ENCODE results near the gene DCLRE1A.

The DCLRE1A gene

DNA sequence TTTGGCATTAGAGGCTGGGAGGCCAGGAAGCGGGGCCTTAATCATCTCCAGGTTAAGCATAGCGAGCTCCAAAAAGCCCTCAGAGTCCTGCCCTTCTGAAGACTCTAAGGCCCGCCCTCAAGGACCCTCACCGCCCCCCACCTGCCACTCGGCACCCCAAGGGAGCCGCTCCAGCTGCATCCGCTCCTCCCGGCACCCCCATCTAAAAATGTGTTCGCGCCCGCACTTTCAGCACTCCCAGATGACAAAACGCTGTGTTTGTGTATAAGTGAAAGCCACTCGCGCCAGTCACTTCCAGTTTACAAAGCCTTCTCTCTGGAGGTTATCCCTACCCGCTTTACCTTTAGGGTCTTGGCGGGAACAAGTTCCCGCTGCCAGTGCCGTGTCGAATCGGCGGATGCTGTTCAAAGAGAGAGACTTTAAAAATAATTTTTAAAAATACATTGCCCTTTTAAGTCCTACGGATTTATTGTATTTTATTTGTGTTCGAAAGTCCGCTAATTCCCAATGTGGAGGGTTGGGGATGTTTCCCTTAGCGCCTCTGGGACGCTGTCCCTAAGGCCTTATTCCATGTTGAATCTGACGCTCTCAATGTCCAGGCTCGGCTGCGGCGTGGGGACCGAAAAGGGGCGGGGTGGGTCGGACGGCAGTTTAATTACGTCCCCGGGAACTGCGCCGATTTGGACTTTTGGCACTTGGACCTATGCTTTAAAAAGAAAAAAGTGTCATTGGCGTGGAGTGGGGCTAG is at the start of gene DCLRE1A, which contains the start of gene NHLRC2:
Gene DCLRE1A, minus strand, starts transcription at position 70 of the 748 bp plus-strand sequence. CDS start 900 bp downstream, outside the sequence.
Gene NHLRC2, plus strand, starts transcription at position 649 of the 748 bp plus-strand sequence. CDS start 212 bp downstream, outside the sequence.
- DNase-seq = peak; percentile 79

DNA sequence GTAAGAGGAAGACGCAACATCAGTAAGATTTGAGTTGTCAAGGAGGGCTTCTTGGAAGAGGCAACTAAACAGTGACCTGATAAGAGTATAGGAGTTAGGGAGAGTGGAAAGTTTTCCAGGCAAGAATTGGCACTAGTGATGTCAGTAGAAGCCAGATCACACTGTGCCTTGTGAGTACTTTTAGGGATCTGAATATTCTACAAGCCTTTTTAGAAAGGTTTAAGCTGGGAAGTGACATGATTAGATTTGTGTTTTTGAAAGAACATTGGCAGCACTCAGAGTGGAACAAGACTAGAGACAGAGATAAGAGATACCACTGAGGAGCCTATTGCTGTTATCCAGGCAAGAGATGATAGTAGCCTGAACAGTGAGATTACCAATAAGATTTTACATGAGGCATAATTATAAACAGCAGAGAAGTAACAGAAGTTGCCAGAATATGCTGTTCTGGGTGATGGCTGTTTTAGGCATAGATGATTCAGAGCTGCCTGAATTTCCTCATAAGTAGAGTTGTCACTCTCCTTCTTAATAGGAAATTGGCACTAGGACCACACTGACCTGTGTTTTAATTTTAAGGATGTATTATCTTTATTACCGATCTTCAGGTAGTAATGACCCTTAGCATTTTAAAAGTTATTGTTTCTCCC is 46.2 kb upstream of the DCLRE1A start:
- DNase-seq = no peak

DNA sequence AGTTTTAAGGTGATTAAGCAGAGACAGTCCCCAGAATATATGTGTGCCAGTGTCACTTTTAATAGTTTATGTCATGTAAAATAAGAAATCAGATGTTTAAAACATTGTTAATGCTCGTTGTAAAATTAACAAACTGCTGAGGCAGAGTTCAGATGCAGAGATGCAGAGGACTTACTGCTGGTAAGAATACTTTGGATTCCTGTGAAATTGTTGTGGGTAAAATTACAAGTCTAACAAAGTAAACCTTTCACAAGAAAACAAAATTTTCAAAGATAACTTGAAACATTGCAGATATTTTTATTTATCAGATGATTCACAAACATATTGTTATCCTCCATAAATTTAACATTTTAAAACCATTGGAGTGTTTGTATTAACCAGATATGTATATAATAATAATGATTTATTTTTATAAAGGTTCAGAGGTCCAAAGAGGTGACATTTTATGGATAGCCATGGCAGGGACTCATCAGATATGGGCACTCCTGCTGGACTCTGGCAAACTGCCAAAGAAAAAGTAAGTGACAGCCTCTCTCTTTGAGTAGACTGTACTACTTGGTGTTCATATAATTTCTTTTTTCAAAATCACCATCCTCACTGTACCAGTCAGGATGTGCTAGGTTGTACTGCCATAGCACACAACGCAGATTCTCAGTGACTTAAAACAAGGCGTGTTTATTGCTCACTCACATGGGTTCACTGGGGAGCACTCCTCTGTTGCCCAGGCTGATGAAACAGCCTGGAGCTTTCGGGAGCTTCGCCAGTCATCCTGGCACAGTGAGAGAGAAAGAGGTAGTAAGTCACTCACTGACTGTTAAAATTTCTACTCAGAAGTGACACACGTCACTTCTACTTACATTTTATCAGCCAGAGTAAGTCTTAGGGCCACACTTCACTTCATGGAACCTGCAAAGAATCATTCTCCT is 44.1 kb upstream of the DCLRE1A start:
- DNase-seq = peak; percentile 38

DNA sequence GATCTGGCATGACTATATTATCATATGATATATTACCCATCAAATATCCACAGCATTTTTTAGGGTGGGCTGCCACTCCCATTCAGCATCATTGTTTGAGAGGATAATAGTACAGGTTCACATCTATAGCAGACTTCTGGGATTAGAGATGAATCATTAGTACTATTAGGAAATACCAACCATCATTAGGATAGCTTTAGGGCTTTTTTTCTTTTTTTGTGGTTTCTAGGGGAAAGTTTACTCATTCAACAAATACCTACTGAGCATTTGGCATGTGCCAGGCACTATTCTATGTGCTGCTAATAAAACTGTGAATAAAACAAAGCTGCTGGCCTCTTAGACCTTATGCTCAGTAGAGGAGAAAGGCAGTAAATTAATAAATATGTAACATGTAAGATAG is 41.1 kb upstream of the DCLRE1A start:
- no peak for DNase-seq

DNA sequence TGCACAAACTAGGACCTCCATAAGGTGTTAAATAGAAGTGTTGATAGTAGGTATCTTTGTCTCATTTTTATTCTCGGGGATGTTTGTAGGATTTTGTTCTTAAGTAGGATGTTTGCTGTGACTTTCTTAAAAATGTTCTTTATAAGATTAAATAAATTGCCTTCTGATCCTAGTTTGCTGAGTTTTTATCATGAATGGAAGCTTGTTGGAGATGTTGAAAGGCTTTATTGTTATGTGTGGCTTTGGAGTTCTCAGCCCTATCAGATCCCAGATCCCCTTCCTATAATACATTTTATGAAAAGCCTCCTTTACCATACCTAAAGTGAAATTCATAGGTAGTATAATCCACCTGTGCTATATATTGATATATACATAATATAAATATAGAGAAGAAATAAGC is 40.7 kb upstream of the DCLRE1A start:
- DNase-seq = peak; percentile 23

DNA sequence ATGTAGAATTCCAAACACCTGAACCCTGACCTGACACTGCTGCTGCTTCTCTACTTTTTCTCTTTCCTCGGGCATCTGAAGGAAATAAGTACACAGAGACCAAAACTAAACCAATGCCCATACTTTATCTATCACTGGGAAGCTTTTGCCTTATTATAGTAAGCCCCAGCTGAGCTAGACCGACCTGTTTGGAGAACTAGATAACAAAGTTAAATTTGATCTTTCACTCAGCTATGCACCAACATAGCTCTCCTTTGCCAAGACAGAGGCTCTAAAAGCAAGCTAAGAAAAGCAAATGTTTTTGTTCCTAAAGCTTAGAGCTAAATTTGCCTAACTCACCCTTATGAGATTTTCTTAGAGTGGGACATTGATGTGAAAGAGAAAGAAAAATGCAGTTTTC is 39.7 kb upstream of the DCLRE1A start:
- DNase-seq = no peak

DNA sequence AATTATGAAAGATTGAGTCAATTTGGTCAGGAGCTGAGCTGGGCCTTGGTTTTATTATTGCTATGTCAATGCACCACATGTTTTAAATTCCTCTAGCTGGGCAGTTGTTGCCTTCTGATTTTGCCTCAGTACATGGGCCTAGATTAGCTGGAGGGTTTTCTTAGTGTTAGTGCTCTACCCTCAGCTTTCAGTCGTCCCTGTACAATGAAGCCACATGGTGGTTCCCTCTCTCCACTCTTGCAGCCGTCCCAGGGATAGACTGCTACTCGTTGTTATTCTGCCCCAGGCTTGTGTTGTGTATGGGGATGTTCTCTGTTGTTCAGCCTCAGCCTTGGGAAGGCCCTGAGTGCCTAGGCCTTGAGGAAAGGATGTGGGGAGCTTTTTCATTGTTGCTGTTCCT is 37.6 kb upstream of the DCLRE1A start:
- peak; percentile 32 for DNase-seq

DNA sequence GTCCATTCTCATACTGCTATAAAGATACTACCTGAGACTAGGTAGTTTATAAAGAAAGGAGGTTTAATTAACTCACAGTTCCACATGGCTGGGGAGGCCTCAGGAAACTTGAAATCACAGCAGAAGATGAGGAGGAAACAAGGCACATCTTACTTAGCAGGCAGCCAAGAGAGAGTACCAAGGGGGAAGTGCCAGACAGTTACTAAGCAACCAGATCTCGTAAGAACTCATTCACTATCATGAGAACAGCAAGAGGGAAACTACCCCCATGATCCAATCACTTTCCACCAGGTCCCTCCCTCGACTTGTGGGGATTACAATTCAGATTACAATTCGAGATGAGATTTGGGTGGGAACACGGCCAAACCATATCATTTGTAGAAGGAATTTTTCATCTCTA is 36.9 kb upstream of the DCLRE1A start:
- no peak for DNase-seq

DNA sequence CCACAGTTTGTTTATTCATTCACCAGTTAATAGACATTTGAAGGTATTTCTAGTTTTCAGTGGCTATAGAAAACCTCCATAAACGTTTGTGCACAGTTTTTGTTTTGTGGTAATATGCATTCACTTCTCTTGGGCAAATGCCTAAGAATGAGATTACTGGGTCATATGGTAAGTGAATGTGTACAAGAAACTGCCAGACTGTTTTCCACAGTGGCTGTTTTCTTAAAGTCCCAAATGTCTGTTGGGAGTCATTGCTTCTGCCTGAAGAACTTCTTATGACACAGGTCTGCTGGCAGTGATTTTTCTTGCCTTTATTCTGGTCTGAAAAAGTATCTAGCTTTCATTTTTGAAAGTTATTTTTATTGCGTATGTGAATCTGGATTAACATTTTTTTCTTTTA is 36.0 kb upstream of the DCLRE1A start:
- DNase-seq = no peak

DNA sequence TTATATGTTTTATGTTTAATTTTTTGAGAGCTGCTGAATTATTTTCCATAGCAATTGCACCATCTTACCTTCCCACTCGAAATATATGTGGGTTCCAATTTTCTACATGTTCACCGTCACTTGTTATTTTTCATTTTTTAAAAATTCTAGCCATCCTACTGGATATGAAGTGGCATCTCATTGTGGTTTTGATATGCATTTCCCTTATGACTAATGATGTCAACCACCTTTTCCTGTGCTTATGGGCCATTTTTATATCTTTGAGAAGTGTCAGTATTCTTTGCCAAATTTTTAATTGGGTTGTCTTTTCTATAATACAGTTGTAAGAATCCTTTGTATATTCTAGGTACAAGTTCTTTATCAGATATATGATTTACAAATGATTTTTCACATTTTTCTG is 28.4 kb upstream of the DCLRE1A start:
- DNase-seq = no peak

DNA sequence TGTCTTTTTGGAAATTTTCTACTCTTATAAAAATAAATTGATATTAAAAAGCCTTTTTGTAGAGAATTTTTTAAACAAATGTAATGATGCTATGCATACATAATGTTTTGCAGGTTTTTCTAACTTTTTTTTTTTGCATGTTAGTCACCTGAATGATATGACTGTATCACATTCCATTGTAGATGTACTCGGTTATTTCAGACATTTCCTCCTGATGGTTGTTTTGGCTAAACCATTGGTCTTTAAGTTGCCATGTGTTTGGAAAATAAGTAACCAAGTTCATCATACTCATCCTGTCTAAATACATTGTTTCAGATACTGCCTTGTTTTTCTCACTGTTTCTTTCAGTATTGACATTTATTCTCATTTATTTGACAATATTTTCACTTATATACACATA is 26.4 kb upstream of the DCLRE1A start:
- no peak for DNase-seq

DNA sequence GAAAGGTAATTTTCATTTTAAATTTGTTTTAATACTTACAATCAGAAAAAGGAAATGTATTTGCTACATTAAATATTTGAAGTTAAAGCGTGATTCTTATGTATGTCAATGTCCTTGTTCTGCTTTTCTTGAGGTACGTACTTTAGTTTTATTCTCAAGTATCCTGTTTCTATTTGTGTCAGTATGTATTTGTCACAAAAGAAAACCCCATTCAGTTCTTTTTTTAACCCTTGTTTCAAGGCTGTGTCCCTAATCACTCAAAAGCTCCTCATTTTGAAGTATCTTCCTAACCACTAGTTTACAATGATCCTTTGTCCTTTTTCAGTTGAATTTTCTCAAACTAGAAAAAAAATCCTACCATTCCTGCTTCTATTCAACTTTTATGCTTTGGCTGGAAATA is 25.8 kb upstream of the DCLRE1A start:
- no peak for DNase-seq

DNA sequence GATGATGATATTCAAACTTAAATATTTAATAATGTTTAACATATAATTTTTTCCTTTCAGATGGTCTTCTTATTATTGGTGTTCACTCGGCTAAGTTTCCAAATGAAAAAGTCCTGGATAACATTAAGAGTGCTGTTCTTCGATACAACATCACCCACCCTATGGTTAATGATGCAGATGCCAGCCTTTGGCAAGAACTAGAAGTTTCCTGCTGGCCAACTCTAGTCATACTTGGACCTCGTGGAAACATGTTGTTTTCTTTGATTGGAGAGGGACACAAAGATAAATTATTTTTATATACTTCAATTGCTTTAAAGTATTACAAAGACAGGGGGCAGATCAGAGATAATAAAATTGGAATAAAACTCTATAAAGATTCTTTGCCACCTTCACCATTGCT is 22.6 kb upstream of the DCLRE1A start:
- DNase-seq = no peak

DNA sequence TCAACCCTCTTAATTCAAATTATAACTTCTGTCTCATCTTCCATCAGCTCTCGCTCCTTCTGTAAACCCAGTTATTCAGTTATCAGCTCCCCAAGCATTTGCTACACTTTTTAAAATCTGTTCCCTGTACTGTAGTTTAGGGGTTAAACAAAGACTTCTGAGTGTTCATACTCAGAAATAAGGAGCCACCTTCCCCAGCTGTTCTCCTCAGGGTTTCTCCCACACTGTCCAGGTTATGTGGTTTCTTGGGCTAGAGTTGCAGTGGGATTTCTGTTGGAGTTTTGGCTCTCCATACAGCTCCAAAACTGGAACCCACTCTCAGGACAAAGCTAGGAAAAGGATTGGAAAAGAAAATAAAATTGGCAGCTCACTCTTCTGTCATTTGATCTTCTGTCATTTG is 21.3 kb upstream of the DCLRE1A start:
- no peak for DNase-seq

DNA sequence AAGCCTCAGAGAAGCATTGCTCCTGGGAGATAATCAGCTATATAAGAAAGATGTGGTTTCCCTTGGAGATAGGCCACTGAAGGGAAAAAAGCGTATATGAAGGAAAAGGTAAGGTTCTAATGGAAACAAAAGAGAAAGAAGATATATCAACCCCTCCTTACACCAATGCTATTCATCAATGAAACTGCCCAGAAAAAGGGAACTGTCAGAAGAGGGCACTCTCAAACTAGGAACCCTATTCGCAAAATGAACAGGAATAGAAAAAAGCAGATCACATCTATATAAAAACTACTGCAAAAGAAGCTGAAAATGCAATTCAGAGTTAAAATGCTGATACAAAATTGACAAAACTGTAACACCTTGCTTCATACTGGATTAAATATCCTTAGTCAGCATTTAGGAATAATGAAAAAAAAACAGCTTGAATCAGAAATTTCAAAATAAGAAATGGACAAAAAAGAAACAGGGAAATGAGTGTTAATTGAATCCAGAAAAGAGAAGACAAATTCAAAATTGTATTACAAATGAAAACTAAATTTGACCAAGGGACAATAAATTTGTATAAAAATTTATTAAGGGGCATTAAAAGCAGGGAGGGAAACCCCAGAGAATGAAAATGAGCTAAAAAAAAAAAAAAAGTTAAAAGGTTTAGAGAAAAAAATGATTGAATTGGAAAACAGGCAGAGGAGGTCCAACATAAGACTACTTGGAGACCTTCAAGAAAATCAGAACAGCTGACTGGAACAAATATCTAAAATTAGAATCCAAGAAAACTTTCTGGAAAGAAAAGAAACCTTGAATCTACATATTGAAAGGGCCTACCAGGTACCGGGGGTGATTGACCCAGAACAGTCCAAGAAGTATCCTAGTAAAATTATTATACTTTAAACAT is 18.5 kb upstream of the DCLRE1A start:
- DNase-seq = no peak

DNA sequence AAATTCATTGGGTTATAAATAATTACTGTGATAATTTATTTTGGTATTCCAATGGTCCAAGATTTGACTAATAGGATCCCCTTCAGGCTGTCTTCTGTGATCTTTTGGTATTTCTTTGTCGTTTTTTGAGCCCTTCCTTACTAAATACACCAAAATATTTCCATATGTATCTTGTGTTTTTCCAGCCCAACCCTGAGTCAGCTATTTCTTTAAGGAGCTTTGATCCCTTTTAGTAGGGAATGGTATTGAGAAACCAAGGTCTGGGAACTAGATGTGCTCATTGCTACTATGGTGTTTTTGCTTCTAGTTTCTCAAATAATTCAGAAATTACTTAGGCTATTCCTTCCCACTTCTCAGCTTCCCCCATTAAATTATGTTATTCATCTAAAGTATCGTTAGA is 15.9 kb upstream of the DCLRE1A start:
- DNase-seq = no peak

DNA sequence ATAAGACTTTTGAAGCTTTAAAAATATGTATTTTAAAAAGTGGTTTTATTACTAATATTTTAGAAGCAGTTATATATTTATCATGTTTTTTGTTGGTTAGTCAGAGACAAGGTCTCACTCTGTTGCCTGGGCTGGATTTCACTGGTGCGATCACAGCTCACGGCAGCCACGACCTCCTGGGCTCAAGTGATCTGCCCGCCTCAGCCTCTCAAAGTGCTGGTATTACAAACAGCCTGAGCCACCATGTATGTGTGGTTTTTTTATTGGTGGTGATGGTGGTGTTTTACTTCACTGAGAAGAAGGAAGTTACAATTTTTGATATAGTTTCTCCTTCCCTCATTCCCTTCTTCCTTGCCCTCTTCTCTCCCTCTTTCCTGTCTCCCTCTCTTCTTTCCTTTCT is 14.0 kb upstream of the DCLRE1A start:
- no peak for DNase-seq

DNA sequence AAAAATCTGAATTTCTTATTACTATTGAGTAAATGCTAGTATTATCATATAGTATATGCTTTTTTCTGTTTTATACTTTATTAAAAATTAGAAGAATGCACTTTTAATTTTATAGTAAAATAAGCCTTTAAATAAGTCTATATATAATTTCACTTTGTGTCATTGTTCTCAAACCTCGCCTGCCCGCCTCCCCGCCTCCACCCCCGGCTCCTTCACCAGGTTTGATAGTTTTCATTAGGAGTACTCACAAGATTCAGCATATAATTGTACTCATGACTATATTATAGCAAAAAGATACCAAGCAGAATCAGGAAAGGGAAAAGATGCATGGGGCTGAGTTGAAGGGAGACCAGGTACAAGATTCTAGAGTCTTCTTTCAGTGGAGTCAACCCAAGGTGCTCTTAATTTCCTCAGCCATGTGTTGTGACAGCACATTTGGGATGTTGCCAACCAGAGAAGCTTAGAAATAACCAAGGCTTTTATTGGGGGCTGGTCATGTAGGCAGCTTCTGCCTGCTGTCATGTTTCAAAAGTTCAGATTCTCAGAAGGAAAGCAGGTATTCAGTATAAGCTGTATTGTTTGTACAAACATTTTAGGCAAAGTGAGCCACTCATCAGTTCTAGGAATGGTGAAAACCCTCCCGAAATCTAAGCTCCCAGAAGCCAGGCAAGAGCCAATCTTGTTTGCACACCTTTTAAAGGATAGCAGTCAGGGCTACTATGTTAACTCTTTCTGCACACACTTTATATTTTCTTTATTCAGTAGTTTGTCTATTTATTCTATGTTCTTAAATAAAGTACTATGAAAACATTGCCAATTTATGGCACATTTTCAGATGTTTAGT is 12.9 kb upstream of the DCLRE1A start:
- DNase-seq = no peak

DNA sequence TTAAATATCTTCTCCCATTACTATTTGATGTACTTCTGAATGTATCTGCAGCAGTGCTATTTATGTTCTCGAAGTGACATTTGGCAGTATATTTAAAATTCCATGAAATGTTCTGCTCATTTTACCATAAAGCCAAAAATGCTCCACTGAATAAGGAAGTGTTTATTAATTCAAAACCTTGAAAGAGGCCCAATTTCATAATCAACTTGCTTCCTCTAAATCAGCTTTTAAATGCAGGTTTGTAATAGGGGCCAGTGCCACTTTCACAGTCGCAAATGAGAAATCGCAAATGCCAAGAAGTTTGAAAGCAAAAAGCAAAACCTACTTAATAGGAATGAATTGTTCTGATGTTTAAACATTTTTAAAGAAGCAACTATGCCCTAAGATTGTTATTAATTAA is 12.0 kb upstream of the DCLRE1A start:
- DNase-seq = no peak

DNA sequence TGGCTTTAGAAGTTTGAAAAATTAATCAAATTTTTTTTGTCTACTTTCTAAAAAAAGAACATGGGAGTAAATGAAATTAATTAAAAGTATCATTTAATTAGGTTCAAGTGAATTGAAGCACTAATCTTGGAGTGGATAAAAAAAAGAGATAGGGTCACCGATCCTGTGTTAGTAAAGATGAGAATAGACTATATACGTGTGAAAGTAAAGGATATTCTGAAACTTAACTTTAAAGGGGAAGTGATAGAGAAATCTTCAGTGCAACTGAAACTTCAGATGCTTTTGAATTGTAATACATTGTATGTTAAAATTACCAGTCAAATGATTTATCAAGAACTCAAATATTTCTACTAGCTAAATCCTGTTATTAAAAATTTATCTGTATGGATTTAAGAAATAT is 5.4 kb upstream of the DCLRE1A start:
- DNase-seq = no peak

DNA sequence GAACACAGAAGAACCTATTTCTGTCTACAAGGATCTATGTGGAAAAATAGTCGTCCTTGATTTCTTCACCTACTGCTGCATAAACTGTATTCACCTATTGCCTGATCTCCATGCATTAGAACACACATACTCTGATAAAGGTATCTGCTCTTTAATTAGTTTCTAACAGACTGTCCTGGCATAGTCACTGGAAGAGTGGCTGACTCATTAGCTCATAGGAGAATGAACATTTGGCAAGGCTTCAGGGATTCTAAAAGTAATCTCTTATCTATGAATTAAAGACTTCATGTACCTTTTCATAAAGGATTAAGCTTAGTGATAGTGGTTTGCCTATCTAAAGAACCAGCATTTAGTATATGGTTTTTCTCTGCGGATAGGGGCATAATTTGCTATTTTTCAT is 4.7 kb upstream of the DCLRE1A start:
- no peak for DNase-seq
